ENCODE measurements around the gene RELL1.

Gene RELL1

DNA sequence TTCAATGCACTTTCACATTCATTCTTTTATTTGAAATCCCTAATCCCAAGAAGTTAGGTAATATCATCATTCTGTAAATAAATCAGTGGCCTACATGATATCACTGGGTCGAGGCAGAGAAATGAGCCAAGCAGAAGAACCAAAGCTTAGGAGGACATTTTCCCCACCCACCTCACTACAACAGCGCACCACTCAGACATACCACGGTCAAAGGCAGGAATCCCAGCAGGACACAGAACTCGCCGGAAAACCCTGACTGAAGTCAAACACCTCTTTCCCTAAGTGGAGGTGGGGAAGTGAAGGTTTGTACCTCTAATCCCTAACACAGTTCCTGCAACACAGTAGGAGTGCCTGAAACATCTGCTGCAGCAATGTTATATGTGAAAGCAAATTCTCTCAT is 21.5 kb downstream of the RELL1 start:
- DNase-seq, result no peak

- DNase-seq, result no peak
Observed at GRCh38 chr4:37663552-37663951, 22.6 kb downstream of the RELL1 start.

DNA sequence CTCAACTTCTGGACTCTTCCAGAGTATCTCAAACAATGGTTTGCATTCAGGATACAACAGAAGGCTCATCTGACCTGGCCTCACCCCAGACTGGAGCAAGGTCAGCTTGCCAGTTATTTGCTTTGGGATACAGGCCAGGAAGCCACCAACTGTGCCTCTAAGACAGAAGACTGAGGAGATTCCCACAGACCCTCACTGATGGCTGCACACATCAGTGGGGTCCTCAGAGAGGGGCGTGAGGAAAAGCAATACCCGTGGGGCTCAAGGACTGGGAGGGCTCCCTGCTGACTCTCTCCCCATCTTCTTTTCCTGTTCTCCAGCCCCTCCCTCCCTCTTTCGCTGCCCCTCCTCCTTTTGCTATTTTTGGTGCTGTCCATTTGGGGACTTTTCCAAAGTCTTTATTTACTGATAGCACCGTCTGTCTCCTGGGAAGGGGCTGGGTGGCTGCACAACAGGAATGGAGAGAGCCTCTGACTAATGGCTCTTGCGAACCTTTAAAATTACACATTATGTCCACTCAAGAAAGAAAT is 23.2 kb downstream of the RELL1 start:
- DNase-seq, result peak; percentile 33

- peak; percentile 35 for DNase-seq
Observed at GRCh38 chr4:37662251-37662650, 23.9 kb downstream of the RELL1 start.

GRCh38 chr4:37661772-37662171 is 24.4 kb downstream of the RELL1 start:
- DNase-seq, result peak; percentile 15

- no peak for DNase-seq
Observed at GRCh38 chr4:37659696-37660095, 26.5 kb downstream of the RELL1 start.

DNA sequence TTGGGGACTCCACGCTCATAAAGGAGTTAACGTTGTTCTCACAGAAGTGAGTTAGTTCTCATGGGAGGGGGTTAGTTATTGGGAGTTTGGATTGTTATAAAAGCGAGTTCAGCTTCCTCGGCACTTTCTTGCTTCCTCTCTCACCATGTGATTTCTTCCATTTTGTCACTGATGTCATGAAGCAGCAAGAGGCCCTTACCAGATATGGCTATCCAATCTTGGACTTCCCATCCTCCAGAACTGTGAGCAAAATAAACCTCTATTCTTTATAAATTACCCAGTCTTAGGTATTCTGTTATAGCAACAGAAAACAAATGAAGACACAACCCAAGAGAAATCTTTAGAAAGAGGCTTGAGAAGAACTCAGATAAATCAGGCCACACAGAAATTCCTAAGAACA is 29.5 kb downstream of the RELL1 start:
- DNase-seq, result no peak

DNA sequence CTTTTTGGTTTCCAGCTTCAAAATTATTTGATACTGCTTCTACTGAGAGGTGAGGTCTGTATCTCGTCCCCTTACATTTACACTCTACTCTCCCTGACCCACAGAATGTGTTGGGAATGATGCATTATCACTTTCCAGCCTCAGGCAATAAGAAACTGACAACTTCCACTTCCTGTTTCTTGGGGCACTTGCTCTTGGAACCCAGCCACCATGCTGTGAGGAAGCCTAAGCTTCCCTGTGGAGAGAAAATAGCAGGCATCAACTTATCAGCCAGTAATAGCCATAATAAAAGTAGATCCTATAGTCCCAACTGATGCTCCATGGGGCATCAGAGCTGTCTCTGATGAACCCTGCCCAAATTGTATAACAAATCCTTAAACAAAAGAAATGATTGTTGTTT is 32.6 kb downstream of the RELL1 start:
- no peak for DNase-seq

- DNase-seq, result no peak
Observed at GRCh38 chr4:37652747-37653527, 33.2 kb downstream of the RELL1 start.

GRCh38 chr4:37651781-37652377 is 34.3 kb downstream of the RELL1 start:
- DNase-seq, result no peak

- no peak for DNase-seq
Observed at GRCh38 chr4:37650481-37650880, 35.7 kb downstream of the RELL1 start.

GRCh38 chr4:37649268-37649667 is 36.9 kb downstream of the RELL1 start:
- no peak for DNase-seq

GRCh38 chr4:37648084-37648817 is 37.9 kb downstream of the RELL1 start:
- DNase-seq, result no peak

- DNase-seq, result no peak
Observed at GRCh38 chr4:37646247-37646646, 39.9 kb downstream of the RELL1 start.

DNA sequence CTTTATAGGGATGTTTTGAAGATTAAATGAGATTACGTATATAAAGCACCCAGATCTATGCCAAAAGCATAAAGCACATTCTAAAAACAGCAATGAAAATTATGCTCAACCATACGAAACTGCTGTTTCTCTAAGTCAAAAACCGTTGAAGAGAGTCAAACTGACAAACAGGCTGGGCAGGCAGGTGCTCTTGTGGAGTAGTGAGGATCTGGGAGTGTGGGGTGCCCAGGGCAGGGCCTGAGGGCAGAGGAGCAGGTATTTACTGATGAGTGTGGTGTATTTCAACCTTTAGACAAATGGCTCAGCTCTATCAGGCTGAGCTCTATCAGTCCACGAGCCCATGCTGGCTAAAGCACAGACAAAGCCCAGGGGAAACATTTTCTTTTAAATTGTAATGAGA is 40.4 kb downstream of the RELL1 start:
- no peak for DNase-seq

GRCh38 chr4:37644962-37645361 is 41.2 kb downstream of the RELL1 start:
- no peak for DNase-seq

- no peak for DNase-seq
Observed at GRCh38 chr4:37641886-37642849, 44.0 kb downstream of the RELL1 start.

- no peak for DNase-seq
Observed at GRCh38 chr4:37641352-37641751, 44.8 kb downstream of the RELL1 start.

GRCh38 chr4:37639551-37640285 is 46.5 kb downstream of the RELL1 start:
- DNase-seq, result no peak

DNA sequence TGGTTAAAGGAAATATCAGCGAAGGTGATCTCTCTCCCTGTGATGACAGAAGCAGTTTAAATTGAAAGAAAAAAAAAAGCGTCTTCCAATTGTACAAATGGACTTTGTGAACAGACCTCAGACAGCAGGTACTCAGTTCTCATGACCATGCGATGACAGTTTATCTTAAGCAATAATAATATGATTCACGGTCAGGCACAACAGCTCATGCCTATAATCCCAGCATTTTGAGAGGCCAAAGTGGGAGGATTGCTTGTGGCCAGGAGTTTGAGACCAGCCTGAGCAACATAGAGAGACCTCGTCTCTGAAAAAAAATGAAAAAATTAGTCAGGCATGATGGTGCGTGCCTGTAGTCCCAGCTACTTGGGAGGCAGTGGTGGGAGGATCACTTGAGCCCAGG is 51.0 kb downstream of the RELL1 start:
- DNase-seq, result no peak

- no peak for DNase-seq
Observed at GRCh38 chr4:37634180-37634579, 52.0 kb downstream of the RELL1 start.

DNA sequence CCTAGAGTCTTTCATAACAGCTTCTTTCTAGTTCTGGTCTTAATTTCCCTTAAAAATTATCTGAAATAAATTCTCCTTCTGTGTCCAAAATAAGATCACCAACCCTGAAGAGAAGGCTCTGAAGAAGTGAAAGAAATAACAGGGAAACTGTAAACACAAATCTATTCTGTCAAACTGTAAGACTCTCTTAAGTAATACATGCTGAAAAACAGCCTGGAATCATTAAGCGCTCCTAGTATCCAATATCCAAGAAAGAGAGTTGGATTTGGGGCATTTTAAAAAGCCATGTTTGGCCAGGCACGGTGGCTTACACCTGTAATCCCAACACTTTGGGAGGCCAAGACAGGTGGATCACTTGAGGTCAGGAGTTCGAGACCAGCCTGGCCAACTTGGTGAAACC is 53.3 kb downstream of the RELL1 start:
- no peak for DNase-seq
